ENCODE data around the gene GMFB.

Gene GMFB

GRCh38 chr14:54435500-54435981 is 53.2 kb downstream of the GMFB start:
- in situ Hi-C loops (cut with MboI; ENCODE audit: low sequenced_read_pairs), result no loop called here

GRCh38 chr14:54428527-54428926 is 60.3 kb downstream of the GMFB start:
- in situ Hi-C loops (cut with MboI; ENCODE audit: low sequenced_read_pairs), result no loop called here

- in situ Hi-C loops (cut with MboI; ENCODE audit: low sequenced_read_pairs), result no loop called here
Observed at GRCh38 chr14:54427871-54428270, 60.9 kb downstream of the GMFB start.

GRCh38 chr14:54425537-54426274 is 63.1 kb downstream of the GMFB start:
- in situ Hi-C loops (cut with MboI; ENCODE audit: low sequenced_read_pairs), result no loop called here

DNA sequence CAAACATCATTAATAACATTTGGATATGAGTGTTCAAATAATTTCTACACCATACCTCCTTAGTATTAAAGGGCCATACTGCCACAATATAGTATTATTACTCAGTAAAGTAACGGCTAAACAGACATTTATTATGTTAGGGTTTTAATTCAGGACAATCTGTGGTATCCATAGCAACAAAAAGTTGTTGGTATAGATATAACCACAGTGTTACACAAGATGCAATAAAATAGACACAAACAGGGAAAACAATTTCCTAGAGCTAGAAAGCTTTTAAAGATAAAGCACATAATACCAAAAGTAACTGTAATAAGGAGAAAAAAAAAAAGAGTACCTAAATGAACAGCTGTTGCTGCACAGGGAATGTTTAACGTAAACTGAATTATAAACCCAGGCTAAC is 63.7 kb downstream of the GMFB start:
- in situ Hi-C loops (cut with MboI; ENCODE audit: low sequenced_read_pairs), result no loop called here

Data from HL-60/S4 treated with retinoic acid at 250 ng/mL for 4 days and 3 days (cell line).